ENCODE results near the gene ACADM. TPM values are rescaled to one million over a fixed set of nuclear protein-coding genes. Genes with fewer than 3 reads are reported as not detected.
"Not testable (repeated sequence)": the region's sequence is repeated elsewhere in the genome, so short reads cannot be mapped to it uniquely, and the experiment has no call there.

ACADM gene
- total RNA-seq, 1 experiment from 2014 or later = 37.9 TPM

GRCh38 chr1:75797606-75798216 is 73.2 kb downstream of the ACADM start:
- POLR2A ChIA-PET = interaction anchor here (1.1 to 2.2 kb wide), 2 partner anchors 9 to 11 kb away, joined by 4 to 12 read pairs; partner anchors contain the start of gene RABGGTB
- Mint-ChIP-seq H3K9me3 (no peaks in the 10 kb centered on the region), H3K27ac (no peak overlapping the region)

GRCh38 chr1:75801480-75801879 is 77.0 kb downstream of the ACADM start:
- ATAC-seq; POLR2A ChIA-PET; CTCF ChIA-PET; DNase-seq (ENCODE audit: low spot score); H3K27ac Mint-ChIP-seq; H3K9me3 Mint-ChIP-seq; H3K4me3 Mint-ChIP-seq; H3K27me3 Mint-ChIP-seq (ENCODE audit: low read depth); H3K4me1 Mint-ChIP-seq: not testable (repeated sequence)
- peaks cover 13% of the 10 kb centered on the region for H3K36me3 Mint-ChIP-seq

More at GRCh38 chr1:75797606-75798216, 73.2 kb downstream of the ACADM start:
- H3K4me3 Mint-ChIP-seq = no peak overlapping the region
- peaks cover 43% of the 10 kb centered on the region for H3K36me3 Mint-ChIP-seq
- H3K4me1 Mint-ChIP-seq = no peaks in the 10 kb centered on the region
- ATAC-seq (peak; percentile 1), DNase-seq (ENCODE audit: low spot score) (no peak)
- CTCF ChIA-PET = no interaction called here
- TF ChIP-seq ZNF532 (CRISPR knock-in tag; IDR thresholded peaks at IDR 0.05; ENCODE audit: borderline replicate concordance) = peak; percentile 8; the same call in 1 of the 2 replicates
- no peak for TF ChIP-seq CREM (CRISPR knock-in tag; IDR thresholded peaks at IDR 0.05)
- peak; percentile 17; the same call in 1 of the 2 replicates for TF ChIP-seq NFATC4 (CRISPR knock-in tag; IDR thresholded peaks at IDR 0.05)
- no peaks in the 10 kb centered on the region; the same call in 1 of the 2 replicates for H3K27me3 Mint-ChIP-seq (ENCODE audit: low read depth)

DNA sequence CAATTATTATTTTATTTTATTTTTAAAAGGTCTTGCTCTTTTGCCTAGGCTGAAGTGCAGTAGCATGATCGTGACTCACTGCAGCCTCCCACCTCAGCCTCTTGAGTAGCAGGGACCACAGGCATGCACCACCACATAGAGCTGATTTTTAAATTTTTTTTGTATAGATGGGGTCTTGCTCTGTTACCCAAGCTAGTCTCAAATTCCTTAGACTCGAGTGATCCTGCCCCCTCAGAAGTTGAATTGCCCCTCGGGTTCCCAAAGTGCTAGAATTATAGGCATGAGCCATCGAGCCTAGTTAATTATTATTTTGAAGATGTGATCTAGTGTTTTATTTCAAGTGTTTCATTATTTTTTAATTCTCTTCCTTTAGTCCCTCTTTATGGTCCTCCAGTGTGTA is 84.4 kb downstream of the ACADM start:
- ChIA-PET POLR2A (no interaction called here), CTCF (no interaction called here)
- no peaks in the 10 kb centered on the region for H3K9me3 Mint-ChIP-seq
- no peak for DNase-seq (ENCODE audit: low spot score)
- H3K27ac Mint-ChIP-seq = no peak overlapping the region
- no peaks in the 10 kb centered on the region for H3K4me1 Mint-ChIP-seq
- no peaks in the 10 kb centered on the region for H3K27me3 Mint-ChIP-seq (ENCODE audit: low read depth)
- no peak for ATAC-seq
- H3K4me3 Mint-ChIP-seq = no peak overlapping the region
- H3K36me3 Mint-ChIP-seq = no peaks in the 10 kb centered on the region
- TF ChIP-seq MYBL2 (CRISPR knock-in tag; IDR thresholded peaks at IDR 0.05) (no peak), GABPB1 (CRISPR knock-in tag; IDR thresholded peaks at IDR 0.05) (no peak), ZNF317 (CRISPR knock-in tag; IDR thresholded peaks at IDR 0.05; ENCODE audit: borderline replicate concordance, low read depth) (no peak), NFE2L1 (CRISPR knock-in tag; IDR thresholded peaks at IDR 0.05) (no peak), ZNF532 (CRISPR knock-in tag; IDR thresholded peaks at IDR 0.05; ENCODE audit: borderline replicate concordance) (no peak), E2F5 (CRISPR knock-in tag; IDR thresholded peaks at IDR 0.05) (no peak), TP53 (CRISPR knock-in tag; IDR thresholded peaks at IDR 0.05) (no peak), CBFB (CRISPR knock-in tag; IDR thresholded peaks at IDR 0.05; ENCODE audit: low read depth) (no peak)
- TF ChIP-seq, protein P1, sequence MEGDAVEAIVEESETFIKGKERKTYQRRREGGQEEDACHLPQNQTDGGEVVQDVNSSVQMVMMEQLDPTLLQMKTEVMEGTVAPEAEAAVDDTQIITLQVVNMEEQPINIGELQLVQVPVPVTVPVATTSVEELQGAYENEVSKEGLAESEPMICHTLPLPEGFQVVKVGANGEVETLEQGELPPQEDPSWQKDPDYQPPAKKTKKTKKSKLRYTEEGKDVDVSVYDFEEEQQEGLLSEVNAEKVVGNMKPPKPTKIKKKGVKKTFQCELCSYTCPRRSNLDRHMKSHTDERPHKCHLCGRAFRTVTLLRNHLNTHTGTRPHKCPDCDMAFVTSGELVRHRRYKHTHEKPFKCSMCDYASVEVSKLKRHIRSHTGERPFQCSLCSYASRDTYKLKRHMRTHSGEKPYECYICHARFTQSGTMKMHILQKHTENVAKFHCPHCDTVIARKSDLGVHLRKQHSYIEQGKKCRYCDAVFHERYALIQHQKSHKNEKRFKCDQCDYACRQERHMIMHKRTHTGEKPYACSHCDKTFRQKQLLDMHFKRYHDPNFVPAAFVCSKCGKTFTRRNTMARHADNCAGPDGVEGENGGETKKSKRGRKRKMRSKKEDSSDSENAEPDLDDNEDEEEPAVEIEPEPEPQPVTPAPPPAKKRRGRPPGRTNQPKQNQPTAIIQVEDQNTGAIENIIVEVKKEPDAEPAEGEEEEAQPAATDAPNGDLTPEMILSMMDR (IDR thresholded peaks at IDR 0.05) = no peak
- TF ChIP-seq, protein P2, sequence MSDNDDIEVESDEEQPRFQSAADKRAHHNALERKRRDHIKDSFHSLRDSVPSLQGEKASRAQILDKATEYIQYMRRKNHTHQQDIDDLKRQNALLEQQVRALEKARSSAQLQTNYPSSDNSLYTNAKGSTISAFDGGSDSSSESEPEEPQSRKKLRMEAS (CRISPR knock-in tag; IDR thresholded peaks at IDR 0.05) = no peak
- TF ChIP-seq, protein P3, sequence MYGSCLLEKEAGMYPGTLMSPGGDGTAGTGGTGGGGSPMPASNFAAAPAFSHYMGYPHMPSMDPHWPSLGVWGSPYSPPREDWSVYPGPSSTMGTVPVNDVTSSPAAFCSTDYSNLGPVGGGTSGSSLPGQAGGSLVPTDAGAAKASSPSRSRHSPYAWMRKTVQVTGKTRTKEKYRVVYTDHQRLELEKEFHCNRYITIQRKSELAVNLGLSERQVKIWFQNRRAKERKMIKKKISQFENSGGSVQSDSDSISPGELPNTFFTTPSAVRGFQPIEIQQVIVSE (CRISPR knock-in tag; IDR thresholded peaks at IDR 0.05; ENCODE audit: borderline replicate concordance) = no peak
- TF ChIP-seq, protein P4, sequence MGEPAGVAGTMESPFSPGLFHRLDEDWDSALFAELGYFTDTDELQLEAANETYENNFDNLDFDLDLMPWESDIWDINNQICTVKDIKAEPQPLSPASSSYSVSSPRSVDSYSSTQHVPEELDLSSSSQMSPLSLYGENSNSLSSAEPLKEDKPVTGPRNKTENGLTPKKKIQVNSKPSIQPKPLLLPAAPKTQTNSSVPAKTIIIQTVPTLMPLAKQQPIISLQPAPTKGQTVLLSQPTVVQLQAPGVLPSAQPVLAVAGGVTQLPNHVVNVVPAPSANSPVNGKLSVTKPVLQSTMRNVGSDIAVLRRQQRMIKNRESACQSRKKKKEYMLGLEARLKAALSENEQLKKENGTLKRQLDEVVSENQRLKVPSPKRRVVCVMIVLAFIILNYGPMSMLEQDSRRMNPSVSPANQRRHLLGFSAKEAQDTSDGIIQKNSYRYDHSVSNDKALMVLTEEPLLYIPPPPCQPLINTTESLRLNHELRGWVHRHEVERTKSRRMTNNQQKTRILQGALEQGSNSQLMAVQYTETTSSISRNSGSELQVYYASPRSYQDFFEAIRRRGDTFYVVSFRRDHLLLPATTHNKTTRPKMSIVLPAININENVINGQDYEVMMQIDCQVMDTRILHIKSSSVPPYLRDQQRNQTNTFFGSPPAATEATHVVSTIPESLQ (CRISPR knock-in tag; IDR thresholded peaks at IDR 0.05) = no peak
- TF ChIP-seq, protein P5, sequence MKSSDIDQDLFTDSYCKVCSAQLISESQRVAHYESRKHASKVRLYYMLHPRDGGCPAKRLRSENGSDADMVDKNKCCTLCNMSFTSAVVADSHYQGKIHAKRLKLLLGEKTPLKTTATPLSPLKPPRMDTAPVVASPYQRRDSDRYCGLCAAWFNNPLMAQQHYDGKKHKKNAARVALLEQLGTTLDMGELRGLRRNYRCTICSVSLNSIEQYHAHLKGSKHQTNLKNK (CRISPR knock-in tag; IDR thresholded peaks at IDR 0.05) = no peak

All from WTC11 (cell line).